Cardiac fibroblast (primary cell): ENCODE results near the gene KRT7.

Experiments used
- DNase-seq, 2 donors: peaks; one replicate each; pipeline versions ENCODE4 v3.0.0 to v3.0.0-alpha.2; 2010; ENCODE audit warnings: low read depth in 2 of 2
- H3K4me3 ChIP-seq, 2 donors: replicated peaks in 1 of 2; 1 replicate in 1 of 2; 2 replicates in 1 of 2; pipeline ENCODE4 v1.5.1; 2011; ENCODE audit warnings: low read depth in 2 of 2, low read length in 2 of 2, mild to moderate bottlenecking in 2 of 2, moderate library complexity in 1 of 2
- TF ChIP-seq, protein P1 (sequence below): IDR thresholded peaks from one replicate; pipeline ENCODE4 v1.5.1; 2011; ENCODE audit warnings: low read depth, mild to moderate bottlenecking, low read length, inconsistent platforms

Gene KRT7

DNA sequence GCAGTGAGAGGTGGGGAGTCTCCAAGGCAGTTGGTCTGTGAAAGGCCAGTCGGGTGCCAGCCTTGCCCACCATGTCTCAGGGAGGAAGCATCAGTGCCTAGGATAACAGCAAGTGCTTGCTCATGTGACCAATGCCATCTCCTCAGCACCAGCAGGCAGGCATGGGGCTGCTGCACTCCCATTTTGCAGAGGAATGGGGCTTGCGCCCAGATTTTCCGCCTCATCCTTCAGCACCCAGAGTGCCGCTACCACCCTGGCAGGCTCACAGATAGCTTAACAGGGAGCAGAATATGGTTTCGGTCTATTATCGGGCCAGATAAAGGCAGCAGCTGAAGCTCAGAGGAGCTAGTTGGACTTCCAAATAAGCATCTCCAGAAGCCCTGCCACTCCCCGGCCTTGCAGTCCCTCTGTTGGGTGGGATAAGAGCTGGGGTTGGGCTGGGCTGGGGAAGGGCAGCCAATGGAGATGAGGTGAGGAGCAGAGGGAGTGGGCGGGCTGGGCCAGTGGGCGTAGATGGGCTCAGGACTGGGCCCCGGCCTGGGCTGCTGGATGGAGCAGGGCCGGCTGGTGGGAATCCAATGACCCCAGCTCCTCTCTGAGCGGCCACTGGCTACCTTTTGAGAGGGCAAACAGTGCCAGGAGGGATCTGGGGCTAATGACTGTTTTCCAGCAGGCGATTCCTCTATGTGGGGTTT lies 32.8 kb upstream of the KRT7 start:
- TF ChIP-seq, protein P1, sequence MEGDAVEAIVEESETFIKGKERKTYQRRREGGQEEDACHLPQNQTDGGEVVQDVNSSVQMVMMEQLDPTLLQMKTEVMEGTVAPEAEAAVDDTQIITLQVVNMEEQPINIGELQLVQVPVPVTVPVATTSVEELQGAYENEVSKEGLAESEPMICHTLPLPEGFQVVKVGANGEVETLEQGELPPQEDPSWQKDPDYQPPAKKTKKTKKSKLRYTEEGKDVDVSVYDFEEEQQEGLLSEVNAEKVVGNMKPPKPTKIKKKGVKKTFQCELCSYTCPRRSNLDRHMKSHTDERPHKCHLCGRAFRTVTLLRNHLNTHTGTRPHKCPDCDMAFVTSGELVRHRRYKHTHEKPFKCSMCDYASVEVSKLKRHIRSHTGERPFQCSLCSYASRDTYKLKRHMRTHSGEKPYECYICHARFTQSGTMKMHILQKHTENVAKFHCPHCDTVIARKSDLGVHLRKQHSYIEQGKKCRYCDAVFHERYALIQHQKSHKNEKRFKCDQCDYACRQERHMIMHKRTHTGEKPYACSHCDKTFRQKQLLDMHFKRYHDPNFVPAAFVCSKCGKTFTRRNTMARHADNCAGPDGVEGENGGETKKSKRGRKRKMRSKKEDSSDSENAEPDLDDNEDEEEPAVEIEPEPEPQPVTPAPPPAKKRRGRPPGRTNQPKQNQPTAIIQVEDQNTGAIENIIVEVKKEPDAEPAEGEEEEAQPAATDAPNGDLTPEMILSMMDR = no peak

DNA sequence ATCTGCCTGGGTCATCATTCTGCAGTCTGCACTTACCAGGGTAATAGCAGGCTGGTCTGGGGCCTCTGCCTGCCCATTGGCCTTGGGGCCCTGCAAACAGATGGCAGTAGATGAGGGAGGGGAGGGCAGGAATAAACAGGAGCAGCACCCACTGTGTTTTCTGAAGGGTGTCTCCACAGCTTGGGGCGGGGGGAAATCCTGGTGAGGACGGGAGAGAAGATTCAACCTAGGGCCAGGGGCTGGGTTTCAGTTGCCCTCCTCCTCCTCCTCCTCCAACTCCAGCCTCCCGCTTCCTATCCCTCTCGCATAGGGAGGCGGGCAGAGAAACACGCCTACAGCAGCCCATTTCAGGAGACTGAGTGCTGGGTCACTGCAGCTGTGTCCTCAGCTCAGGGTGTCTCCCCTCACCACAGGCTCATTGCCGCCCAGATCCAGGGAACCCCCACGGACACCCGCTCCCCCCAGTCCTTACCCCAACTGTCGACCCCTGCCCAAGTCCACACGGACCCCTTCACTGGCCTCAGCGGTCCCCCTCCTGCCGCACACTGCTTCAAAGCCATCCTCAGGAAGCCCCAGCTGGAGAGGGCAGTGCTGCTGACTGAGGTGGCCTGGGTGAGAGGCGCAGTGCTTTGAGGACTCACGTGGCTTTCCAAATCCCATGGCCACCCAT lies 32.1 kb upstream of the KRT7 start:
- TF ChIP-seq, protein P1 = no peak
- DNase-seq = no peak
- no peak overlapping the region for H3K4me3 ChIP-seq

More for the DNA sequence above, 32.8 kb upstream of the KRT7 start:
- H3K4me3 ChIP-seq = no peak overlapping the region
- DNase-seq = no peak

DNA sequence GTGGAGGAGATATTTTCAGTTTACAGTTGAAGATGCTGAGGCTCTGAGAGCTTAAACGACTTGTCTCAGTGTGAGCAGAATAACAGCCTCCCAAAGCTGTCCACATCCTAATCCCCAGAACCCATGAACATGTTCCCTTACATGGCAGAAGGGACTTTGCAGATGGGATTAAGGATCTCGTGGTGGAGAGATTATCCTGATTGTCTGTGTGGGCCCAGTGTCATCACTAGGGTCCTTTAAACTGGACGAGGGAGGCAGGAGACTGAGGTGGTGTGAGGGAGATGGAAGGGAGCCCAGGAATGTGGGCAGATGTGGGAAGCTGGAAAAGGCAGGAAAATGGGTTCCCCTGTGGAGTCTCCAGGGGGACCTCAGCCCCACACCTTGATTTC lies 31.6 kb upstream of the KRT7 start:
- no peak for DNase-seq
- TF ChIP-seq, protein P1 = no peak
- H3K4me3 ChIP-seq = no peak overlapping the region

DNA sequence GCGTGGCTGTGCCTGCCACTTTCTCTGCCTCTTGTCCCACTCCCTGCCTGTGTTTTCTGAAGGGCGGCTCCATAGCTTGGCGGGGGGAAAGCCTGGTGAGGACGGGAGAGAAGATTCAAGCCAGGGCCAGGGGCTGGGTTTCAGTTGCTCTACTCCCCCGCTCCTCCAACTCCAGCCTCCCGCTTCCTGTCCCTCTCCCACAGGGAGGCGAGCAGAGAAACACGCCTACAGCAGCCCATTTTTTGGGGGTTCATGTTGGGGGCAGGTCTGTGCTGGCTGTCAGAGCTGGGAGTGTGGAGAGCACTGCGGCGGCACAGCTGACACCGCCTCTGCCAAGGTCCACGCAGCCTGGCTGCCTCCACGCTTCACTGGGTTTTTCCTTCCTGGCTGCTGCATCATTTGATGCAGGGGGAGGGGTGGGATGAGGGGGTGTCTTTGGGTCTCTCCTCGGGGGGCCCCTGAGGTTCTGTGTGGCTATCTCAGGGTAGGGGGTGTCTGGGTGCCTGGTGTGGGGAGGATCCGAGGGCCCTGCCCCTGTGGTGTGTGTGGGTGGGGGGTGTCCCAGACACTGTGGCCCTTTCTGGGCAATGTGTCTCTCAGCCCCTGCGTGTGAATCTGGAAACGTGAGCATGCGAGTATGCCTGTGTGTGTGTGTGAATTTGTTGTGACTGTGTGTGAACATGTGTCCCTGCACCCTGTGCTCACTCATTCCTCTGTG lies 30.5 kb upstream of the KRT7 start:
- TF ChIP-seq, protein P1 = no peak
- no peak overlapping the region for H3K4me3 ChIP-seq
- peak; percentile 31 to 63 for DNase-seq

DNA sequence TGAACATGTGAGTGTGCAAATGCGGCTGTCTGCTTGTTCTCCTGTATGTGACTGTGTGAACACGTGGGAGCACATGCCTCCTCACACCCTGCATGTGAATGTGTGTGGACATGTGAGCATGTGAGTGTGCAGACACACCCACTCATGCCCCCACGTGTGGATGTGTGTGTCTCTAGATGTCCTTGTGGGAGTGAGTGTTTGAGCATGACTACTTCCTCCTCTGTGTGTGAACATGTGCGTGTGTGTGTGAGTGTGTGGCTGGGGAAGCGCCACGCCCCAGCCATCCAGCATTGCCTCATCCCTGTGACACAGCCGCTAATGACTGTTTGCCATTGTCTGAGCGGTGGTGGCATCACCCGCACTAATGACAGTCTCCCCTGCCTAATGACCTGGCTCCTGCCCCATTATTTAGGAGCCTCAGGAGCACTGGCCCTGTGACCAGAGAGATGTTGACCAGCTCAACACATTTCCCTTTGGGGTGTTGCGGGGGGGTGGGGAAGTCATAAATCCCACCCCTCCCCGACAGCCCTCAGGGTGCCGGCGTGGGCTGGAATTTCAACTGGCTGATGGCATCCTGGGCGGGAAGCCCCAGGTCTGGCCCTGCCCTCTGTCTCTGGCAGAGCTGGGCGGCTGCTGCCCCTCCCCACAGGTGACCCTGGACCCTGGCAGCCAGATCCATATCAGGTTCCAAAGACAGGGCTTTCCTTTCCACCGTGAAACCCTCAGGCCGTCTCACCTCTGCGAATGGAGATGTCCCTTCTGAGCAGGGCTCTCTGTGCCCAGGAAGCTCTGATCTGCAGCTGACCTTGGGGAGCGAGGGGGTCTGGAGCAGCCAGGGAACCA lies 29.7 kb upstream of the KRT7 start:
- no peak overlapping the region for H3K4me3 ChIP-seq
- TF ChIP-seq, protein P1 = no peak
- peak; percentile 66 to 80 for DNase-seq
